ENCODE measurements around the gene CCDC12.

- TF ChIP-seq EGR1 (IDR thresholded peaks at IDR 0.05; ENCODE audit: low read depth): no peak
- TF ChIP-seq, protein P1, sequence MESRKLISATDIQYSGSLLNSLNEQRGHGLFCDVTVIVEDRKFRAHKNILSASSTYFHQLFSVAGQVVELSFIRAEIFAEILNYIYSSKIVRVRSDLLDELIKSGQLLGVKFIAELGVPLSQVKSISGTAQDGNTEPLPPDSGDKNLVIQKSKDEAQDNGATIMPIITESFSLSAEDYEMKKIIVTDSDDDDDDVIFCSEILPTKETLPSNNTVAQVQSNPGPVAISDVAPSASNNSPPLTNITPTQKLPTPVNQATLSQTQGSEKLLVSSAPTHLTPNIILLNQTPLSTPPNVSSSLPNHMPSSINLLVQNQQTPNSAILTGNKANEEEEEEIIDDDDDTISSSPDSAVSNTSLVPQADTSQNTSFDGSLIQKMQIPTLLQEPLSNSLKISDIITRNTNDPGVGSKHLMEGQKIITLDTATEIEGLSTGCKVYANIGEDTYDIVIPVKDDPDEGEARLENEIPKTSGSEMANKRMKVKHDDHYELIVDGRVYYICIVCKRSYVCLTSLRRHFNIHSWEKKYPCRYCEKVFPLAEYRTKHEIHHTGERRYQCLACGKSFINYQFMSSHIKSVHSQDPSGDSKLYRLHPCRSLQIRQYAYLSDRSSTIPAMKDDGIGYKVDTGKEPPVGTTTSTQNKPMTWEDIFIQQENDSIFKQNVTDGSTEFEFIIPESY (IDR thresholded peaks at IDR 0.05; ENCODE audit: extremely low read depth, insufficient replicate concordance, low read length): no peak
- no peak for TF ChIP-seq POLR2A (IDR thresholded peaks at IDR 0.05; ENCODE audit: borderline replicate concordance, extremely low read depth, insufficient read depth, insufficient read length)
- no peak for TF ChIP-seq CTCF (IDR thresholded peaks at IDR 0.05 in 2 of 3, conservative IDR thresholded peaks at IDR 0.05 in 1 of 3; ENCODE audit: borderline replicate concordance in 1 of 3, insufficient read depth in 1 of 3, low read depth in 2 of 3, low read length in 2 of 3)
- no peak for TF ChIP-seq SRF (IDR thresholded peaks at IDR 0.05; ENCODE audit: low read depth)
- TF ChIP-seq RAD21 (IDR thresholded peaks at IDR 0.05; ENCODE audit: low read depth): no peak
- no peak for TF ChIP-seq POLR2AphosphoS5 (IDR thresholded peaks at IDR 0.05; ENCODE audit: low read depth, low read length)
- TF ChIP-seq EZH2 (IDR thresholded peaks at IDR 0.05): no peak
- TF ChIP-seq FOSL1 (IDR thresholded peaks at IDR 0.05; ENCODE audit: low read depth): no peak
- no peak for TF ChIP-seq ZNF274 (IDR thresholded peaks at IDR 0.05; ENCODE audit: low read depth, low read length)
- no peak for TF ChIP-seq TCF7L2 (IDR thresholded peaks at IDR 0.05; ENCODE audit: borderline replicate concordance, extremely low read depth, insufficient read depth, insufficient read length)
- TF ChIP-seq YY1 (IDR thresholded peaks at IDR 0.05; ENCODE audit: extremely low read depth, insufficient replicate concordance, low read depth, low read length): no peak
These were observed 38.6 kb upstream of the CCDC12 start for GRCh38 chr3:47015151-47015550.
